Measurements from ENCODE around the gene KRTCAP2. TPM values are rescaled to one million over a fixed set of nuclear protein-coding genes. Genes with fewer than 3 reads are reported as not detected.

The KRTCAP2 gene
- total RNA-seq, 2 experiments from 2014 or later, result 124 to 125 TPM

GRCh38 chr1:155127967-155128754 lies 44.9 kb downstream of the KRTCAP2 start:
- Mint-ChIP-seq H3K27me3 (peaks cover 21% of the 10 kb centered on the region), H3K4me3 (peak overlapping the region; percentile 73), H3K36me3 (ENCODE audit: low read depth) (no peaks in the 10 kb centered on the region), H3K4me1 (ENCODE audit: low read depth) (peaks cover 34% of the 10 kb centered on the region), H3K9me3 (no peaks in the 10 kb centered on the region), H3K27ac (peak overlapping the region; percentile 14)
- no peak for TF ChIP-seq CTCF (IDR thresholded peaks at IDR 0.05)
- intact Hi-C loops (cut with micrococcal nuclease), result loop anchor here (2.0 kb wide), 1 partner anchor 45 kb away; no protein-coding TSS in a partner anchor
- DNase-seq (no peak), ATAC-seq (no peak)
- POLR2A ChIA-PET, result interaction anchor here (0.7 to 1.3 kb wide), 5 partner anchors 12 to 145 kb away, joined by 3 to 4 read pairs (median 3); partner anchors contain the start of gene DPM3
- CTCF ChIA-PET, result interaction anchor here (0.6 to 5.1 kb wide), 8 partner anchors 9 to 77 kb away, joined by 3 to 31 read pairs (median 6); partner anchors contain the start of genes ADAM15 and KRTCAP2

- ChIA-PET CTCF (interaction anchor here (0.9 to 1.0 kb wide), 2 partner anchors 37 to 40 kb away, joined by 3 to 5 read pairs; no protein-coding TSS in a partner anchor), POLR2A (interaction anchor here (0.6 to 1.2 kb wide), 2 partner anchors 8 to 46 kb away, joined by 3 read pairs; partner anchors contain the start of genes KRTCAP2 and SLC50A1)
- peak; percentile 59 for ATAC-seq
- H3K36me3 Mint-ChIP-seq (ENCODE audit: low read depth), result no peaks in the 10 kb centered on the region
- H3K4me1 Mint-ChIP-seq (ENCODE audit: low read depth), result peaks cover 34% of the 10 kb centered on the region
- no peaks in the 10 kb centered on the region for H3K9me3 Mint-ChIP-seq
- H3K27me3 Mint-ChIP-seq, result peaks cover 21% of the 10 kb centered on the region
- intact Hi-C loops (cut with micrococcal nuclease), result loop anchor here (2.0 kb wide), 1 partner anchor 45 kb away; no protein-coding TSS in a partner anchor
- H3K27ac Mint-ChIP-seq, result peak within 1 kb of the TSS; percentile 34
- H3K4me3 Mint-ChIP-seq, result peak within 1 kb of the TSS; percentile 73
- DNase-seq, result peak; percentile 43
- no peak for TF ChIP-seq CTCF (IDR thresholded peaks at IDR 0.05)
Observed at GRCh38 chr1:155127105-155127966, 45.8 kb downstream of the KRTCAP2 start, which contains the start of gene EFNA1. TSS of gene EFNA1 (plus strand) at chr1:155127876. CDS start at chr1:155127978, 102 bp downstream.

GRCh38 chr1:155126556-155127104 lies 46.5 kb downstream of the KRTCAP2 start:
- intact Hi-C loops (cut with micrococcal nuclease), result loop anchor here (2.0 kb wide), 1 partner anchor 44 kb away; no protein-coding TSS in a partner anchor
- ChIA-PET CTCF (interaction anchor here (0.9 to 1.6 kb wide), 3 partner anchors 36 to 42 kb away, joined by 3 to 5 read pairs (median 4); no protein-coding TSS in a partner anchor), POLR2A (interaction anchor here (1.2 kb wide), 1 partner anchor 9 kb away, joined by 3 read pairs; the partner anchor contains the start of gene SLC50A1)
- ATAC-seq (peak; percentile 64), DNase-seq (peak; percentile 69)
- Mint-ChIP-seq H3K36me3 (ENCODE audit: low read depth) (no peaks in the 10 kb centered on the region), H3K4me1 (ENCODE audit: low read depth) (peaks cover 34% of the 10 kb centered on the region), H3K9me3 (no peaks in the 10 kb centered on the region), H3K4me3 (peak overlapping the region; percentile 73), H3K27ac (peak overlapping the region; percentile 34), H3K27me3 (peaks cover 21% of the 10 kb centered on the region)
- TF ChIP-seq CTCF (IDR thresholded peaks at IDR 0.05), result no peak

- Mint-ChIP-seq H3K4me3 (no peak overlapping the region), H3K27me3 (peaks cover 21% of the 10 kb centered on the region)
Observed at GRCh38 chr1:155125946-155126555, 47.1 kb downstream of the KRTCAP2 start.

More at GRCh38 chr1:155125946-155126555, 47.1 kb downstream of the KRTCAP2 start:
- Mint-ChIP-seq H3K9me3 (no peaks in the 10 kb centered on the region), H3K27ac (no peak overlapping the region), H3K36me3 (ENCODE audit: low read depth) (no peaks in the 10 kb centered on the region), H3K4me1 (ENCODE audit: low read depth) (peaks cover 34% of the 10 kb centered on the region)
- intact Hi-C loops (cut with micrococcal nuclease), result loop anchor here (2.0 kb wide), 1 partner anchor 43 kb away; no protein-coding TSS in a partner anchor
- ATAC-seq, result no peak
- CTCF ChIA-PET, result interaction anchor here (0.9 to 1.8 kb wide), 4 partner anchors 35 to 42 kb away, joined by 3 to 10 read pairs (median 4); no protein-coding TSS in a partner anchor
- POLR2A ChIA-PET, result no interaction called here
- DNase-seq, result no peak
- no peak for TF ChIP-seq CTCF (IDR thresholded peaks at IDR 0.05)

Data from activated CD8-positive, alpha-beta T cell treated with anti-CD3 and anti-CD28 coated beads for 36 hours (primary cell).